HuH-7.5 (cell line): ENCODE results near the gene CELF4.

Source experiments
- DNase-seq: peaks from one replicate; pipeline ENCODE4 v3.0.0; 2011; ENCODE audit warnings: low spot score

Gene CELF4

GRCh38 chr18:37440206-37440605, 125.4 kb downstream of the CELF4 start:
- no peak for DNase-seq

GRCh38 chr18:37438417-37439180, 127.0 kb downstream of the CELF4 start:
- DNase-seq: no peak

GRCh38 chr18:37435996-37436395, 129.6 kb downstream of the CELF4 start:
- DNase-seq: no peak

- no peak for DNase-seq
These were observed 130.3 kb downstream of the CELF4 start for GRCh38 chr18:37435150-37435867.

- DNase-seq: no peak
These were observed 131.3 kb downstream of the CELF4 start for GRCh38 chr18:37434161-37434860.

- no peak for DNase-seq
These were observed 133.0 kb downstream of the CELF4 start for GRCh38 chr18:37432436-37433195.

- no peak for DNase-seq
These were observed 135.1 kb downstream of the CELF4 start for GRCh38 chr18:37430357-37431076.

- no peak for DNase-seq
These were observed 135.8 kb downstream of the CELF4 start for GRCh38 chr18:37429791-37430190.

GRCh38 chr18:37428288-37428974, 137.2 kb downstream of the CELF4 start:
- no peak for DNase-seq

GRCh38 chr18:37426586-37426985, 139.0 kb downstream of the CELF4 start:
- no peak for DNase-seq

- no peak for DNase-seq
These were observed 140.4 kb downstream of the CELF4 start for GRCh38 chr18:37425222-37425621.

- DNase-seq: no peak
These were observed 141.1 kb downstream of the CELF4 start for GRCh38 chr18:37424507-37424906.

- no peak for DNase-seq
These were observed 143.0 kb downstream of the CELF4 start for GRCh38 chr18:37422596-37422995.

- no peak for DNase-seq
These were observed 143.5 kb downstream of the CELF4 start for GRCh38 chr18:37422116-37422515.

GRCh38 chr18:37421341-37422077, 144.1 kb downstream of the CELF4 start:
- no peak for DNase-seq

GRCh38 chr18:37420315-37420880, 145.2 kb downstream of the CELF4 start:
- DNase-seq: no peak

- DNase-seq: no peak
These were observed 145.7 kb downstream of the CELF4 start for GRCh38 chr18:37419866-37420265.

GRCh38 chr18:37419315-37419714, 146.3 kb downstream of the CELF4 start:
- no peak for DNase-seq

- DNase-seq: no peak
These were observed 150.8 kb downstream of the CELF4 start for GRCh38 chr18:37414816-37415215.

- no peak for DNase-seq
These were observed 152.8 kb downstream of the CELF4 start for GRCh38 chr18:37412829-37413228.
